GM19463 (cell line): Measurements from ENCODE around the gene KRTAP9-8.
"Not testable (repeated sequence)": the region's sequence is repeated elsewhere in the genome, so short reads cannot be mapped to it uniquely, and the experiment has no call there.

Experiments
- ATAC-seq: cut with Tn5 transposase; IDR thresholded peaks from one replicate; pipeline ENCODE4 v1.9.1; 2021; ENCODE audit warnings: mild to moderate bottlenecking, moderate library complexity; ENCODE audit not compliant: unreplicated experiment

The KRTAP9-8 gene

GRCh38 chr17:41237949-41238437, at the start of gene KRTAP9-8:
KRTAP9-8 (plus strand) TSS chr17:41237999; CDS start chr17:41238052, 53 bp downstream.
- not testable (repeated sequence) for ATAC-seq

- ATAC-seq: not testable (repeated sequence)
These were observed 47.9 kb upstream of the KRTAP9-8 start, which contains the start of gene KRTAP9-1 for GRCh38 chr17:41189837-41190318. KRTAP9-1 (plus strand) TSS chr17:41189887; CDS start chr17:41189887, 0 bp downstream.

GRCh38 chr17:41190328-41190727, 47.5 kb upstream of the KRTAP9-8 start:
- ATAC-seq: no peak

- ATAC-seq: no peak
These were observed 41.7 kb upstream of the KRTAP9-8 start for GRCh38 chr17:41196068-41196467.

GRCh38 chr17:41199421-41200078, 38.2 kb upstream of the KRTAP9-8 start:
- no peak for ATAC-seq

GRCh38 chr17:41211845-41212466, 25.8 kb upstream of the KRTAP9-8 start:
- ATAC-seq: no peak

GRCh38 chr17:41212524-41213169, 25.2 kb upstream of the KRTAP9-8 start:
- ATAC-seq: no peak

GRCh38 chr17:41215681-41216080, 22.1 kb upstream of the KRTAP9-8 start:
- no peak for ATAC-seq

GRCh38 chr17:41223821-41224220, 14.0 kb upstream of the KRTAP9-8 start:
- ATAC-seq: no peak

GRCh38 chr17:41226051-41226450, 11.7 kb upstream of the KRTAP9-8 start:
- no peak for ATAC-seq

GRCh38 chr17:41226598-41227095, 11.2 kb upstream of the KRTAP9-8 start, which contains the start of gene KRTAP9-2:
KRTAP9-2 (plus strand) TSS chr17:41226648; CDS start chr17:41226655, 7 bp downstream.
- ATAC-seq: not testable (repeated sequence)

- ATAC-seq: no peak
These were observed 7.7 kb upstream of the KRTAP9-8 start for GRCh38 chr17:41230094-41230493.

GRCh38 chr17:41231731-41232130, 6.1 kb upstream of the KRTAP9-8 start:
- no peak for ATAC-seq

- not testable (repeated sequence) for ATAC-seq
These were observed 5.2 kb upstream of the KRTAP9-8 start, which contains the start of gene KRTAP9-3 for GRCh38 chr17:41232399-41233105. KRTAP9-3 (plus strand) TSS chr17:41232449; CDS start chr17:41232502, 53 bp downstream.

GRCh38 chr17:41237116-41237515, 683 bp upstream of the KRTAP9-8 start:
- not testable (repeated sequence) for ATAC-seq

- ATAC-seq: not testable (repeated sequence)
These were observed 9.4 kb downstream of the KRTAP9-8 start for GRCh38 chr17:41246995-41247787.

- ATAC-seq: not testable (repeated sequence)
These were observed 11.9 kb downstream of the KRTAP9-8 start, which contains the start of gene KRTAP9-4 for GRCh38 chr17:41249637-41250240. KRTAP9-4 (plus strand) TSS chr17:41249687; CDS start chr17:41249721, 34 bp downstream.

- ATAC-seq: no peak
These were observed 13.5 kb downstream of the KRTAP9-8 start for GRCh38 chr17:41251261-41251660.

GRCh38 chr17:41254861-41255260, 17.1 kb downstream of the KRTAP9-8 start:
- no peak for ATAC-seq
